Activated naive CD8-positive, alpha-beta T cell treated with anti-CD3 and anti-CD28 coated beads, Interleukin-2, amount 50 U/mL, for 24 hours (primary cell): Measurements from ENCODE around the gene RPL10.
"Not testable (repeated sequence)": the region's sequence is repeated elsewhere in the genome, so short reads cannot be mapped to it uniquely, and the experiment has no call there.

Source experiments
- ATAC-seq: fragments of 150-1000 bp; cut with Tn5 transposase; one replicate; pipeline ENCODE4 v1.10.0; 2021
- DNase-seq: peaks from one replicate; pipeline ENCODE4 v3.0.0; 2021
- H3K27ac Mint-ChIP-seq: one replicate; pipeline ENCODE4 v1.8.0; 2021; ENCODE audit warnings: mild to moderate bottlenecking, mixed read lengths
- H3K27me3 Mint-ChIP-seq: one replicate; pipeline ENCODE4 v1.8.0; 2021; ENCODE audit warnings: mixed read lengths
- H3K36me3 Mint-ChIP-seq: one replicate; pipeline ENCODE4 v1.8.0; 2021; ENCODE audit warnings: low read depth, mixed read lengths
- H3K4me1 Mint-ChIP-seq: one replicate; pipeline ENCODE4 v1.8.0; 2021; ENCODE audit warnings: mixed read lengths
- H3K4me3 Mint-ChIP-seq: one replicate; pipeline ENCODE4 v1.8.0; 2021; ENCODE audit warnings: mild to moderate bottlenecking, moderate library complexity, mixed read lengths
- H3K9me3 Mint-ChIP-seq: one replicate; pipeline ENCODE4 v1.8.0; 2021; ENCODE audit warnings: mixed read lengths

RPL10 gene

DNA sequence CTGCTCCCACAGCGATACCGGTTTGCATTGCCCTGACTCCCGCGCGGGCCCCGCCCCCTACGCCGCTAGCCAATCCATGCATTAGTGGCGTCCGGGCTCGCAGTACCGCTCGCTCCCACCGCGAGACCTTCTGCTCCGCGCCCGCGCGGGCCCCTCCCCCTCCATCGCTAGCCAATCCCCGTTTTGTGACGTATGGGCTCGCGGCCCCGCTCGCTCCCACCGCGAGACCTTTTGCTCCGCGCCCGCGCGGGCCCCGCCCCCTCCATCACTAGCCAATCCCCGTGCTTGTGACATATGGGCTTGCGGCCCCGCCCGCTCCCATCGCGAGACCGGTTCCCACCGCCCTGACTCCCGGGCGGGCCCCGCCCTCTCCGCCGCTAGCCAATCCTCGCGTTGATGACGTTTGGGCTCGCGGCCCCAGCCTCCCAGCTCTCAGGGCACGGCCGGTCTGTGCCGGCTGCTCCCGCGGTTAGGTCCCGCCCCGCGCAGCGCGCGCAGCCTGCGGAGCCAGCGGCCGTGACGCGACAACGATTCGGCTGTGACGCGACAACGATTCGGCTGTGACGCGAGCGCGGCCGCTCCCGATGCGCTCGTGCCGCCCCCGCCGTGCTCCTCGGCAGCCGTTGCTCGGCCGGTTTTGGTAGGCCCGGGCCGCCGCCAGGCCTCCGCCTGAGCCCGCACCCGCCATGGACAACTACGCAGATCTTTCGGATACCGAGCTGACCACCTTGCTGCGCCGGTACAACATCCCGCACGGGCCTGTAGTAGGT, 19.2 kb upstream of the RPL10 start, which contains the start of gene EMD:
EMD (plus strand) TSS at position 497 of the 770 bp plus-strand sequence; CDS start at position 687, 190 bp downstream.
- Mint-ChIP-seq H3K36me3 (peaks cover 11% of the 10 kb centered on the region), H3K27me3 (no peaks in the 10 kb centered on the region), H3K4me1 (peaks cover 24% of the 10 kb centered on the region), H3K27ac (peak within 1 kb of the TSS; percentile 92), H3K9me3 (no peaks in the 10 kb centered on the region), H3K4me3 (peak within 1 kb of the TSS; percentile 88)
- DNase-seq (peak; percentile 94), ATAC-seq (peak; percentile 88)

DNA sequence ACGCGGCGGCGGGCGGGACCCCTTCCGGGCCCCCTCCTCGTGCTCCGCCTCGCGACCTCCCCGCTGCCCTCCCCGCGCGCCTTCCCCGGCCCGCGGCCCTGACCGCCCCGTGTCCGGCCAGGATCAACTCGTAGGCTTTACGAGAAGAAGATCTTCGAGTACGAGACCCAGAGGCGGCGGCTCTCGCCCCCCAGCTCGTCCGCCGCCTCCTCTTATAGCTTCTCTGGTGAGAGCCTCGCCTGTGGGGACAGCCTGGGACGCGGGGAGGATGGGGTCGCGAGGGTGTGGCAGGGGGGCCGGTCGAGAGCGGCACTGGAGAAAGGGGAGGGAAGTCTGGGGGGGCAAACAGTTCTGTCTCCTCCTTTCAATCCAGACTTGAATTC, 18.6 kb upstream of the RPL10 start:
- Mint-ChIP-seq H3K4me1 (peaks cover 27% of the 10 kb centered on the region), H3K27me3 (no peaks in the 10 kb centered on the region), H3K9me3 (no peaks in the 10 kb centered on the region), H3K36me3 (peaks cover 11% of the 10 kb centered on the region), H3K27ac (peak overlapping the region; percentile 92), H3K4me3 (peak overlapping the region; percentile 88)
- no peak for ATAC-seq
- DNase-seq: no peak

DNA sequence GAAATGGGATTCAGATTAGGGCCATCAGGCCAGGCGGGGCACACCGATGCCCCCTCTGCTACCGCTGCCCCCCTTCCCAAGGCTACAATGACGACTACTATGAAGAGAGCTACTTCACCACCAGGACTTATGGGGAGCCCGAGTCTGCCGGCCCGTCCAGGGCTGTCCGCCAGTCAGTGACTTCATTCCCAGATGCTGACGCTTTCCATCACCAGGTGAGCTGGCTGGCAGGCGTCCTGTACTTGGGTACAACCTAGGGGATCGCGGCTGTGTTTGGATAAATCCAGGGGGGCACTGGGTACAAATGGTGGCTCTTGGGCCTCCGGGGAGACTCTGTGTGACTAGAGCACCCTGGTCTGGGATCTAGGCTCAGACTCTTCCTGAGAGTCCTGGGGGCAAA, 18.0 kb upstream of the RPL10 start:
- H3K9me3 Mint-ChIP-seq: no peaks in the 10 kb centered on the region
- no peaks in the 10 kb centered on the region for H3K27me3 Mint-ChIP-seq
- H3K4me1 Mint-ChIP-seq: peaks cover 25% of the 10 kb centered on the region
- H3K27ac Mint-ChIP-seq: peak overlapping the region; percentile 92
- peaks cover 11% of the 10 kb centered on the region for H3K36me3 Mint-ChIP-seq
- no peak for ATAC-seq
- no peak for DNase-seq
- H3K4me3 Mint-ChIP-seq: peak overlapping the region; percentile 88

DNA sequence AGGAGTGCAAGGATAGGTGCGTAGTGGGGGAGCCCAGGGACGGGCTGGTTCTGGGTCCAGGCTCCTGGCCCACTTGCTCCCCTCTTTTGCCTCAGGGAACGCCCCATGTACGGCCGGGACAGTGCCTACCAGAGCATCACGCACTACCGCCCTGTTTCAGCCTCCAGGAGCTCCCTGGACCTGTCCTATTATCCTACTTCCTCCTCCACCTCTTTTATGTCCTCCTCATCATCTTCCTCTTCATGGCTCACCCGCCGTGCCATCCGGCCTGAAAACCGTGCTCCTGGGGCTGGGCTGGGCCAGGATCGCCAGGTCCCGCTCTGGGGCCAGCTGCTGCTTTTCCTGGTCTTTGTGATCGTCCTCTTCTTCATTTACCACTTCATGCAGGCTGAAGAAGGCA, 17.4 kb upstream of the RPL10 start:
- peak overlapping the region; percentile 88 for H3K4me3 Mint-ChIP-seq
- H3K9me3 Mint-ChIP-seq: no peaks in the 10 kb centered on the region
- DNase-seq: no peak
- peaks cover 23% of the 10 kb centered on the region for H3K4me1 Mint-ChIP-seq
- no peak for ATAC-seq
- peaks cover 11% of the 10 kb centered on the region for H3K36me3 Mint-ChIP-seq
- no peaks in the 10 kb centered on the region for H3K27me3 Mint-ChIP-seq
- peak overlapping the region; percentile 76 for H3K27ac Mint-ChIP-seq

DNA sequence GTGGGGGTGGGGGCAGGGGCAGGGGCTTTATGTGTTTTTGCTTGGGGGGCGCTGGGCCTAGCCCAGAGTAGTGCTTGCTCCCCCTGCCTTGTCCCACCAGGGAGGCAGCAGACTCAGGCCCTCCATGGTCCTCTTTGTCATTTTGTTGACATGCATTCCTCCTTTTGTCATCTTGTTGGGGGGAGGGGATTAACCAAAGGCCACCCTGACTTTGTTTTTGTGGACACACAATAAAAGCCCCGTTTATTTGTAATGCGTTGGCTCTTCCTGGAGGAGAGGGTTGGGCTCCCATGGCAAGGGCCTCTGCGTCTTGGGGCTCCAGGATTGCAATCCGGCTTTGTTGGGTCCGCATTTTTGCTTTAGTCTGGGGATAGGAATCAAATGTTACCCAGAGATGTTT, 16.9 kb upstream of the RPL10 start:
- DNase-seq (no peak), ATAC-seq (no peak)
- Mint-ChIP-seq H3K27ac (no peak overlapping the region), H3K9me3 (no peaks in the 10 kb centered on the region), H3K4me1 (peaks cover 23% of the 10 kb centered on the region), H3K27me3 (no peaks in the 10 kb centered on the region), H3K36me3 (peaks cover 11% of the 10 kb centered on the region), H3K4me3 (no peak overlapping the region)

DNA sequence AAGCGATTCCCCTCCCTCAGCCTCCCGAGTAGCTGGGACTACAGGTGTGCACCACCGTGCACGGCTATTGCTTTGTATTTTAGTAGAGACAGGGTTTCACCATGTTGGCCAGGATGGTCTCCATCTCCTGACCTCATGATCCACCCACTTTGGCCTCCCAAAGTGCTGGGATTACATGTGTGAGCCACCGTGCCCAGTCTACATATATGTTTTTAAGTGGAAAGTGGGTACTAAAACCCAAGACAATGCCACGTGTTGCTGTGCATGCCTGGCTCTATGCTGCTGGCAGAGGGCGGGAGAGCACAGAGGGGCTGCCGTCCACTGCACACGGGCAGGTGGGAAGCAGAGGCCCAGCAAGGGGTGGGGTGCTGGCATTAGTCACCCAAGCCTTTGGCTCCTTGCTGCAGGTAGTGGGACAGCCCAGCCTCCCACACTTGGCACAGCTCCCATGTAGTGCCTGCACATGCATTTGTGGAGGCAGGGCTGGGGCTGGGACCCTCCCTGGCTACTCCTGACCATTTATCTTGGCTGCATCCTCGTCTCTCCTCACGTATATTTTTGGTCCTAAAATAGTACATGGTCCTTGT, 15.6 kb upstream of the RPL10 start:
- Mint-ChIP-seq H3K36me3 (peaks cover 11% of the 10 kb centered on the region), H3K9me3 (no peaks in the 10 kb centered on the region), H3K4me3 (no peak overlapping the region), H3K27ac (peak overlapping the region; percentile 19), H3K4me1 (peaks cover 18% of the 10 kb centered on the region), H3K27me3 (no peaks in the 10 kb centered on the region)
- no peak for ATAC-seq
- no peak for DNase-seq

DNA sequence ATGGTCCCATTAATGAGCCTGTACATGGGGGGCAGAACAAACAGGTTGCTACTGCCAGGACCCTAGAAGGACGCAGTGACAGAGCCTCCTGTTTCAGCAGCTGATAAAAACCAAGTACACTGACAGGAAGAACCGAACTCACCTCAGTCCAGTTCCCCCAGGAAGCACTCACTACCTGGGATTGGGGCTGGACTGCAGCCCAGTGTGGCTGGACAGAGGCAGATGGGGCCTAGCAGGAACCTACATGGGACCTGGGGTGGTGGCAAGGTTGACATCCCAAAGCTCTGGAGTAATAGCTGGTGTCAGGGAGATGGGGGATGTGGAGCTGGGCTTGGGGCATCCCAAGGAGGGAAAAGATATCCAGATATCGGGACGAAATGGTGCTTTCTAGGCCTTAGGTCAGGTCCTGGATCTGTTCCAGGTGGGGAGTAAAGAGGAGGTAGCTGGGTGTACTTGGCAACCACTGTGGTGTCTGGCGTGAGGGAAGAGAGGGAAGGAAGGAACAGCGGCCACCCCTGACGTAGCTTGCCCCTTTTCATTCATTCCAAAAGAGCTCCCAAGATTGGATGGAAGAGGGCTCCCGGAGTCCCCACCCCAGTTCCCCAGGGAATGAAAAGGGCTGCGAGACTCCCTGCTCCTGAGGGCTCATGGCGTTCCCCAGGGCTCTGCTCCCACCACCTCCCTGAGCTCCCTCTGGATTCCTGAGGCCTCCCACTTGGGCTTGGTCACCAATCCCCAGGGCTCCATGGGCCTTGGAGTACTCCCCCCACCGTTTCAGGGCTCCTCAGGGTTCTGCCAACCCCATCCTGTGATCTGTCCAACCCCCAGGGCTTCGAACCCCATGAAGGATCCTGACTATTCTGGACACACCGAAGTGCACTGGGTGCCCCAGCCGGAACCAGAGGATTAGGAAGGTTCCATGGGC, 14.6 kb upstream of the RPL10 start:
- Mint-ChIP-seq H3K4me3 (no peak overlapping the region), H3K27ac (no peak overlapping the region), H3K9me3 (no peaks in the 10 kb centered on the region), H3K27me3 (no peaks in the 10 kb centered on the region), H3K4me1 (peaks cover 16% of the 10 kb centered on the region), H3K36me3 (peaks cover 11% of the 10 kb centered on the region)
- ATAC-seq: no peak
- DNase-seq: no peak

DNA sequence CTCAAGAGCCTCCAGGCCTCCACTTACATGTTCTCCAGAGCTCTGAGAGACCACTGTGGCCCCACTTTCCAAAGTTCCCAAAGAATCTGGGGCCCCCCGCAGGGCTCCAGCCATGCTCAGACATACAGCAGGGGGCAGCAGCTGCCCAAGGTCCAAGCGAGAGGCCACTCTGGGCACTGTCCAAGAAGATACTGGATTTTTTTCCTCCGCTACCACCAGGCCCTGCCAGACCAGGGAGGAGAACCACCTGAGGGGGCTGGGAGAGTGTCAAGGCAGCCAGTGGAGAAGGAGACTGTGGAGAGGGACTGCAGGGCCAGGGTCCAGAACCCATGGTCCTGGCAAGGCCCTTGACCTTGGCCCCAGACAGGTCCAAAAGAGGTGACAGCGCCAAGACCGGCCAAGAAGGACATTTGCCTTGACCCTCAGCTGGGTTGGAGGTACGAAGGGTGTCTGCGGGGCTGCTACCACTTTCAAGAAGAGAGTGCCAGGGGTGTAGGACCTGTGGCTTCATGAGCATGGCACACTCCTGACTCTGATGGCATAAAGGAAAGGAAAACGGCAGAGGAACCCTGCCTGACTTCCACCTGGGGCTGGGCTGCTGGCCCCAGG, 13.8 kb upstream of the RPL10 start:
- DNase-seq (no peak), ATAC-seq (no peak)
- Mint-ChIP-seq H3K9me3 (no peaks in the 10 kb centered on the region), H3K36me3 (peaks cover 11% of the 10 kb centered on the region), H3K4me3 (no peak overlapping the region), H3K27me3 (no peaks in the 10 kb centered on the region), H3K27ac (no peak overlapping the region), H3K4me1 (peaks cover 16% of the 10 kb centered on the region)

DNA sequence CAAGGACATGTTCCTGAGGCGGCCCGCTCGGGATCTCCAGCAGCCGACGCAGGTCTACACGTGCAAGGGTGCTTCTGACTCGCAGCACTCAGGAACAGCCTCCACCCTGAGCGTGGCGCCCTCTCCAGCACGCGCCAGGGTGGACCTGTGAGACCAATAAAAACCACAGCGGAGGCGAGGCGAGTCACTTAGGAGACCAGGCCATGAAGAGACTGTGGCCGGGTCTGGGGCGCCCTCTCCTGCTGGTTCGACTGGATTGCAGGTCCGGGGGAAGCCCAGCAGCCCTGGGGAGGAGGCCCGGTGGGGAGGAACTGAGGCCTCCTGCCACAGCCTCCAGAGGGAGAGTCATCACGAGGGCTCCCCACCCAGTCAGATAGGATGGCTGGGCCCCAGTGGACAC, 10.1 kb upstream of the RPL10 start:
- not testable (repeated sequence) for H3K9me3 Mint-ChIP-seq, DNase-seq, H3K27ac Mint-ChIP-seq, H3K4me3 Mint-ChIP-seq, H3K36me3 Mint-ChIP-seq, H3K27me3 Mint-ChIP-seq, H3K4me1 Mint-ChIP-seq
- peak; percentile 31 for ATAC-seq

DNA sequence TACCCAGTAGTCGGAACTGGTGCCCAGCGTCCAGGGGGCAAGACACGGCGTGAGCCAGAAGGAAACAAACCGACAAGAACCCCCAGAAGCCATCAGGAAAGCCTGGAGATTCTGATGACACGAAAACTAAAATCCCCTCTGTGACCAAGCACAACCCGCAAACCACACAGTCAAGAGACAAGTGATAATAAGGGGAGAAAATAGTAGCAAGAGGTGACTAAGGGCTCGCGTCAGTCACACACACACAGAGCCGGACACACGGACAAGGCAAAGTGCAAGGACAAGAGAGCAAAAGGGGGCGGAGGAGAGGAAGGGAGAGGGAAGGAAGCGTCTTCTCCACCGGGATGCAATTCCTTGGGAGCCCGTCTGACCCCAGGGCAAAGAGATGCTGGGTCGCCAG, 9.5 kb upstream of the RPL10 start:
- H3K9me3 Mint-ChIP-seq, H3K4me1 Mint-ChIP-seq, H3K27me3 Mint-ChIP-seq, H3K4me3 Mint-ChIP-seq, DNase-seq, H3K27ac Mint-ChIP-seq, H3K36me3 Mint-ChIP-seq: not testable (repeated sequence)
- peak; percentile 27 for ATAC-seq

DNA sequence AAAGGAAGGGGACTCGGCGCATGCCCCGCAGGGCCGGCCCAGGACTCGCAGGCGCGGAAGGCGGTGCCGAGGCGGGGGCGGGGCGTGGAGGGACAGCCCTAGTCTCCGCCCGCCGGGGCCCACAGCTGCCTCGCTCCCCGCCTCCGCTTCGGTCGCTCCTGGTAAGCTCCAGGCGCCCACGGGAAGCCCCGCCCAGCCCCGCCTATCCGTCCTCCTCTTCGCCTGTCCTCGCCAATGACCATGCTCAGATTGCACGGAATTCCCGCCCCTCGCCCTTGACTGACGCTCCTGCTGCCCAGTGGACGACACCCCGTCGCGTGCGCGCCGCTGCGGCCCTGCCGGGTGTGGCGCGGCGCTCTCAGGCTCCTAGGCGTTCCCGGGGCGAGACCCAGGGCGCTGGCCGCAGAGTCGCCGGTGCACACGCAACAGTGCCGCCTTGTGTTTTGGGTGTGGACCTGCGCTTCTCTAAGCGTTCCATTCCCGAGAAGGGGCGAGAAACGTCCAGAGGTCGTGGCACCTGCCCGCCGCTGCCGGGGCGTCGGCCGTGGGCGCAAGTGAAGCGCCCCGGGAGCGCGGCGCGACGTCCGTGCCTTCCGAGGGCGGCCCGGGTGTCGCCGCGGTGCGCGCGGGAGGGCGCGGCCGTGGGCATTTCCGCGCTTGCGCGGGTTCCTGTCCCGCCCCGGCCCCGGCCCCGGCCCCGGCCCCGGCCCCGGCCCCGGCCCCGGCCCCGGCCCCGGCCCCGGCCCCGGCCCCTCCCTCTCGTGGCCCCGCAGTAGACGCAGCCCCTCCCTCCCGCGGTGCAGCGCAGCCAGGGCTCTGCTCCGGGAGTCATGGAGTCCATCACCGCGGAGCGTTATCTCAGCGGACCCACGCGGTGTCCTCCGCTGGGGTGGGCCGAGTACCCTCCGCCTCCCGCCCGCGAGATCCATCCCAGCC, 8.1 kb upstream of the RPL10 start:
- H3K4me1 Mint-ChIP-seq, H3K36me3 Mint-ChIP-seq, H3K27ac Mint-ChIP-seq, DNase-seq, H3K4me3 Mint-ChIP-seq, H3K27me3 Mint-ChIP-seq, H3K9me3 Mint-ChIP-seq: not testable (repeated sequence)
- peak; percentile 66 for ATAC-seq

DNA sequence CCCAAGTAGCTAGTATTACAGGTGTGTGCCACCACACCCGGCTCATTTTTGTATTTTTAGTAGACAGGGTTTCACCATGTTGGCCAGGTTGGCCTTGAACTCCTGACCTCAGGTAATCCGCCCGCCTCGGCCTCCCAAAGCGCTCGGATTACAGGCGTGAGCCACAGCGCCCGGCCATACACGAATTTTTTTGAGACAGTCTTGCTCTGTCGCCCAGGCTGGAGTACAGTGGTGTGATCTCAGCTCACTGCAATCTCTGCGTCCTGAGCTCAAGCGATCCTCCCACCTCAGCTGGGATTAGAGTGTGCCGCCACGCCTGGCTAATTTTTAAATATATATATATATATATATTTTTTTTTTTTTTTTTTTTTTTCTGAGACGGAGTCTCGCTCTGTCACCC, 1.8 kb upstream of the RPL10 start:
- ATAC-seq: not testable (repeated sequence)

DNA sequence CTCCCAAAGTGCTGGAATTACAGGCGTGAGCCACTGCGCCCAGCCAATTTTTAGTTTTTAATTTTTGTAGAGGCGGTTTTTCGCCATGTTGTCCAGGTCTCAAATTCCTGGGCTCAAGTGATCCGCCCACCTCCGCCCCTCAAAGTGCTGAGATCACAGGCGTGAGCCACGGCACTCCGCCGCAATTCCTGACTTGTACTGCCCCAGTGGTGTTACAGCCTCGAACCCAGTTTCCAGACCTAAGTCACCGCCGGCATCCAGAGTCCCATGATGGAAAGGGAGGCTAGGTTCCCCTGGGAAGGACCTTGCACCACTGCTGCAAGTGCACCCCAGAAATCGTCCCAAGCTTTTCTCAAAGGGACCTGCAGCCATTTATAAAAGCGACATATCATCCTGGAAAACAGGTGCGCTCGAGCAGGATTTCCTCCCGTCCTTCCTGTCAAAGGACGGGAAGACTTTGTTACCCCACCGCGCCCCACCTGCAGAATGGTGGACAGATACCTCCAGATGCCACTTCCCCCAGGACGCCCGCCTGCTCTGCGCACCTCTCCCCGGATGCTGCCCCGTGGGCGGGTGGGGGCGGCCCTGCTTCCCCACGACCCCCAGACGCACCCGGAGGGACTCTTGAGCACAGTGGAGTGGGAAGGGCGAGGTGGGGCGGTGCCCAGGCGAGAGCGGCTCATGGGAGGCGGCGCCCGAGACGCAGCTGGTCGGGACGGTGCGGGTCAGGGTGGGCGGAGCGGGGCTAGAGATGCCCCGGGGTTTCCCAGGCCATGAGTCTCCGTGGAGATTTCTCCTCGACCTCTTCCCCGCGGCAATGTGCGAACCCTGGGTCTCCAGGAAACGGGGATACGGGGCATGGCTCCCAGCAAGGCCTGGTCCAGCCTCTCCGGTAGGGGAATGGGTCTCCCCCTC, 947 bp upstream of the RPL10 start:
- Mint-ChIP-seq H3K27me3 (peaks cover 4% of the 10 kb centered on the region), H3K4me3 (peak overlapping the region; percentile 89), H3K27ac (peak overlapping the region; percentile 96), H3K9me3 (no peaks in the 10 kb centered on the region), H3K36me3 (peaks cover 34% of the 10 kb centered on the region), H3K4me1 (peaks cover 22% of the 10 kb centered on the region)
- ATAC-seq (peak; percentile 69), DNase-seq (peak; percentile 72)

More for the DNA sequence above, 1.8 kb upstream of the RPL10 start:
- Mint-ChIP-seq H3K36me3 (peaks cover 33% of the 10 kb centered on the region), H3K4me1 (peaks cover 22% of the 10 kb centered on the region), H3K4me3 (peak overlapping the region; percentile 89)
- H3K27me3 Mint-ChIP-seq, H3K9me3 Mint-ChIP-seq, DNase-seq, H3K27ac Mint-ChIP-seq: not testable (repeated sequence)
